HFFc6 (cell line): ENCODE measurements around the gene RBM47. TPM values are rescaled to one million over a fixed set of nuclear protein-coding genes. Genes with fewer than 3 reads are reported as not detected.

Source experiments
- DNase-seq: peaks from one replicate; pipeline ENCODE4 v3.0.0-alpha.2; 2018
- H3K27ac Mint-ChIP-seq: 2 replicates; pipeline ENCODE4 v1.8.0; 2020; ENCODE audit warnings: mild to moderate bottlenecking, mixed read lengths
- H3K27me3 Mint-ChIP-seq: 2 replicates; pipeline ENCODE4 v1.8.0; 2021; ENCODE audit warnings: mild to moderate bottlenecking, moderate library complexity, mixed read lengths; ENCODE audit not compliant: insufficient read depth
- H3K36me3 Mint-ChIP-seq: 2 replicates; pipeline ENCODE4 v1.8.0; 2021; ENCODE audit warnings: low read depth, mixed read lengths
- H3K4me1 Mint-ChIP-seq: 2 replicates; pipeline ENCODE4 v1.8.0; 2020; ENCODE audit warnings: low read depth, mixed read lengths
- H3K4me3 Mint-ChIP-seq: 2 replicates; pipeline ENCODE4 v1.8.0; 2020; ENCODE audit warnings: mild to moderate bottlenecking, moderate library complexity, mixed read lengths
- H3K9me3 Mint-ChIP-seq: 2 replicates; pipeline ENCODE4 v1.8.0; 2020; ENCODE audit warnings: mild to moderate bottlenecking, mixed read lengths
- total RNA-seq, 6 experiments: library from RNA; stranded (reverse); fragmentation: NEBNext Ultra II Directional; extraction: Animal tissue kit (Norgen Biotek cat#: 25700); gene quantifications; 2 replicates in 1 of 6; 3 replicates in 5 of 6; pipeline ENCODE4 v1.2.3, GENCODE V29; 2021
- TF ChIP-seq, protein P1 (sequence below): fragments of 200-600 bp; sonication (generic); IDR thresholded peaks from 2 replicates; pipeline ENCODE4 v1.5.0; 2021; ENCODE audit warnings: antibody characterized with exemption, mild to moderate bottlenecking

RBM47 gene
- total RNA-seq, 6 experiments from 2014 or later, result 0.95 to 1.5 (median 1.4) TPM

DNA sequence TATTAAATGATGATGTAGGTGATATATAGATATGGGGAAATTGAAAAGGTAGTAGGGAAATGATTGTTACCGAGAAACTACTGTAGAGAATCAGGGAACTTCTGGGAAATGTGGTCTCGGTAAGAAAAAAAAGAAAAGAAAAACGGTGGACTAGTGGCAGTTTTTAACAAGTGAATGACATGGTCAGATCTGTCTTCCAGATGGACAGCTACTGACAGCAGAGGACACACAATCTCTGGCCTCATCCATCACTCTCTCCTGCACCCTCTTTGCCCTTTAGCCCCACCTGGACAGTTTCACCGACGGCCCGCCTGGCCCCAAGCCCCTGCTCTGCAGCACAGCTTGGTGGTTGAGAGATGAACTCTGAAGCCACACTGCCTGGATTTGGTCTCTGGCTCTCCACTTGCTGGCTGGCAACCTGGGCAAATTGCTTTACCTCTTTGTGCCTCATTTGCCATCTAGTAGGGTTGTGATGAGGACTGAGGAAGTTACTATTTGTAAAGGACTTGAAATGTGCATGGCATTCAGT is 23.4 kb downstream of the RBM47 start:
- Mint-ChIP-seq H3K9me3 (no peaks in the 10 kb centered on the region), H3K4me3 (no peak overlapping the region), H3K27me3 (no peaks in the 10 kb centered on the region; the same call in none of the 2 replicates), H3K27ac (no peak overlapping the region), H3K36me3 (no peaks in the 10 kb centered on the region), H3K4me1 (peaks cover 30% of the 10 kb centered on the region)
- TF ChIP-seq, protein P1, sequence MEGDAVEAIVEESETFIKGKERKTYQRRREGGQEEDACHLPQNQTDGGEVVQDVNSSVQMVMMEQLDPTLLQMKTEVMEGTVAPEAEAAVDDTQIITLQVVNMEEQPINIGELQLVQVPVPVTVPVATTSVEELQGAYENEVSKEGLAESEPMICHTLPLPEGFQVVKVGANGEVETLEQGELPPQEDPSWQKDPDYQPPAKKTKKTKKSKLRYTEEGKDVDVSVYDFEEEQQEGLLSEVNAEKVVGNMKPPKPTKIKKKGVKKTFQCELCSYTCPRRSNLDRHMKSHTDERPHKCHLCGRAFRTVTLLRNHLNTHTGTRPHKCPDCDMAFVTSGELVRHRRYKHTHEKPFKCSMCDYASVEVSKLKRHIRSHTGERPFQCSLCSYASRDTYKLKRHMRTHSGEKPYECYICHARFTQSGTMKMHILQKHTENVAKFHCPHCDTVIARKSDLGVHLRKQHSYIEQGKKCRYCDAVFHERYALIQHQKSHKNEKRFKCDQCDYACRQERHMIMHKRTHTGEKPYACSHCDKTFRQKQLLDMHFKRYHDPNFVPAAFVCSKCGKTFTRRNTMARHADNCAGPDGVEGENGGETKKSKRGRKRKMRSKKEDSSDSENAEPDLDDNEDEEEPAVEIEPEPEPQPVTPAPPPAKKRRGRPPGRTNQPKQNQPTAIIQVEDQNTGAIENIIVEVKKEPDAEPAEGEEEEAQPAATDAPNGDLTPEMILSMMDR, result no peak; the same call in 1 of the 2 replicates
- DNase-seq, result no peak

DNA sequence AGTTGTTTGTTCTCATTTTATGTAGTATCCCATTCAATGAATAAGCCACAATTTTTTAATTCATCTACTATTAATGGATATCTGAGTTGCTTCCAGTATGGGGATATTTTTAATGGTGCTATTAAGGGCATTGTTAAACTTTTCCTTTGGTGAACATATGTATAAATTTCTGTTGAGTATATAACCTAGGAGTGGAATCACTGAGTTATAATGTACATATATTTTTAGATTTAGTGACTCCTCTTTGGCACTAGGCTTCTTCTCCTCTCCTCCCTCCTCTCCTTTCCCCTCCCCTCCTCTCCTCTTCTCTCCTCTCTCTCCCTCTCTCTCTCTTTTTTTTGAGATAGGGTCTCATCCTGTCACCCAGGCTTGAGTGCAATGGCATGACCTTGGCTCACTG is 26.4 kb downstream of the RBM47 start:
- Mint-ChIP-seq H3K27me3 (no peaks in the 10 kb centered on the region; the same call in none of the 2 replicates), H3K4me1 (peaks cover 15% of the 10 kb centered on the region), H3K36me3 (no peaks in the 10 kb centered on the region), H3K4me3 (no peak overlapping the region), H3K27ac (no peak overlapping the region), H3K9me3 (no peaks in the 10 kb centered on the region)
- TF ChIP-seq, protein P1, result no peak
- DNase-seq, result no peak

- no peaks in the 10 kb centered on the region for H3K9me3 Mint-ChIP-seq
- no peak for DNase-seq
- H3K4me1 Mint-ChIP-seq, result peaks cover 7% of the 10 kb centered on the region; the same call in 1 of the 2 replicates
- no peaks in the 10 kb centered on the region; the same call in none of the 2 replicates for H3K27me3 Mint-ChIP-seq
- no peak overlapping the region for H3K27ac Mint-ChIP-seq
- TF ChIP-seq, protein P1, result no peak
- H3K36me3 Mint-ChIP-seq, result no peaks in the 10 kb centered on the region
- H3K4me3 Mint-ChIP-seq, result no peak overlapping the region
Measured at GRCh38 chr4:40601641-40602040, 28.0 kb downstream of the RBM47 start.

- H3K4me3 Mint-ChIP-seq, result no peak overlapping the region
- H3K27me3 Mint-ChIP-seq, result no peaks in the 10 kb centered on the region; the same call in none of the 2 replicates
- DNase-seq, result no peak
- H3K9me3 Mint-ChIP-seq, result no peaks in the 10 kb centered on the region
- H3K36me3 Mint-ChIP-seq, result no peaks in the 10 kb centered on the region
- H3K4me1 Mint-ChIP-seq, result peaks cover 8% of the 10 kb centered on the region
- no peak overlapping the region for H3K27ac Mint-ChIP-seq
- TF ChIP-seq, protein P1, result no peak
Measured at GRCh38 chr4:40600850-40601249, 28.8 kb downstream of the RBM47 start.

DNA sequence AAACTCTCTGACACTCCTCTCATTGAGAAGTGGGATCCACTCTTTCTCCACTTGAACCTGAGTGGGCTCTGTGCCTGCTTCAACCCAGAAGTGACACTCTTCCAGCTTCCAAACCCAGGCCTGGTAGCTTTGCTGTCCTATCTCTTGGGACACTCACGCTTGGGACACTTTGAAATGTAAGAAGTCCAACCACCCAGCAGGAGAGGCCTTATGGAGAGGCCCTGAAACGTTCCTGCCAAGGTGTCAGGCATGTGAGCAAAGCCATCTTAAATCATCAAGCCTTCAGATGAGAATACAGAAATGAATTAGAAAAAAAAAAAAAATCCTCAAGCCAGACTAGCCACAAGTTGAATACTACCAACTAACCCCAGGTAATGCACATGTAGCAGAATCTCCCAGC is 30.2 kb downstream of the RBM47 start:
- Mint-ChIP-seq H3K4me1 (peaks cover 20% of the 10 kb centered on the region), H3K36me3 (no peaks in the 10 kb centered on the region), H3K4me3 (no peak overlapping the region), H3K9me3 (no peaks in the 10 kb centered on the region), H3K27me3 (no peaks in the 10 kb centered on the region; the same call in 1 of the 2 replicates), H3K27ac (no peak overlapping the region)
- DNase-seq, result no peak
- TF ChIP-seq, protein P1, result no peak
